Measurements from ENCODE around the gene NOL9.

GRCh38 chr1:6497215-6497866 is 57.0 kb downstream of the NOL9 start:
- TF ChIP-seq CTCF (IDR thresholded peaks at IDR 0.05) (no peak), EZH2 (IDR thresholded peaks at IDR 0.05) (no peak), EZH2phosphoT487 (IDR thresholded peaks at IDR 0.05) (no peak)

Data from neural progenitor cell (in vitro differentiated cells).